Activated CD4-positive, CD25-positive, alpha-beta regulatory T cell treated with anti-CD3 and anti-CD28 coated beads, Interleukin-2, amount 50 U/mL, for 24 hours (primary cell): Measurements from ENCODE around the gene FTSJ1.
"Not testable (repeated sequence)": the region's sequence is repeated elsewhere in the genome, so short reads cannot be mapped to it uniquely, and the experiment has no call there.

ENCODE experiments used
- ATAC-seq, 2 donors: fragments of 150-1000 bp; cut with Tn5 transposase; one replicate each; pipeline ENCODE4 v1.10.0; 2021; ENCODE audit warnings: mild to moderate bottlenecking in 1 of 2, moderate library complexity in 1 of 2

The FTSJ1 gene, protein sequence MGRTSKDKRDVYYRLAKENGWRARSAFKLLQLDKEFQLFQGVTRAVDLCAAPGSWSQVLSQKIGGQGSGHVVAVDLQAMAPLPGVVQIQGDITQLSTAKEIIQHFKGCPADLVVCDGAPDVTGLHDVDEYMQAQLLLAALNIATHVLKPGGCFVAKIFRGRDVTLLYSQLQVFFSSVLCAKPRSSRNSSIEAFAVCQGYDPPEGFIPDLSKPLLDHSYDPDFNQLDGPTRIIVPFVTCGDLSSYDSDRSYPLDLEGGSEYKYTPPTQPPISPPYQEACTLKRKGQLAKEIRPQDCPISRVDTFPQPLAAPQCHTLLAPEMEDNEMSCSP

DNA sequence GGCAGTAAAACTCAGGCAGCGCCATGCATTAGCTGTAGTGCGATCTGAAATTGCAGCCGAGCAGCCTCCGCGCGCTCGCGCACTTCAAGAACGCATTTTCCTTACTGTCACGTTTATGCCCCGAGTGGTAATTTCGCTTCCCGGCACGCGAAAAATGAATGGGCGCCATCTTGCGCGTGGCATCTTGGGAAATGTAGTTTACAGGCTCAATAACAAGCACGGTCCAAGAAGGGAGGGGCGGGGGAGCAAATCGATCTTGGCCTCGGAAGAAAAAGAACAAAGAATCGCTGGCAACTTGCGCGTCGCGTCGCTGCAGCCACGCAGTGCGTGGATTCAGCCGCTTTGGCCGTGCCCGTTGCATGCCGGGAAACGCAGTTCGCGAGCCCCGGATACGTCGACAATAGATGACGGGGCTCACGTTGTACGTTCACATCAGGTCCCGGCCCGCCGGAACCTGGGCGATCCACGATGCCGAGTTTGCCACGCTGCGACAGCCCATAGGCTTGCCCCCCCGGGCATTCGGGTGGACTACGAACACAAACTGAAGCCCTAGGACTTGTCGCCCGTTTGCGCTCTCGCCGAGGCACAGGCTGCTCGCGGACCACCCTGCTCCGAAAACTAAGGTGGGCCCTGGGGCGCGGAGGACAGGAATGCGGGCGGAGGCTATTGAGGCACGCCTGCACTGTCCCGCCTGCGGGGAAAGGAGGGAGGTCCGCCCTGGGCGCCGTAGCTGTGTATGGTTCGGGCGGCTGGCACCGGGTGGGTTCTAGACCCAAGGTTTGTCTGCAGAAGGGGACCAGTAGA lies at the start of gene FTSJ1:
FTSJ1 (plus strand) TSS at position 426 of the 804 bp plus-strand sequence. CDS start 1,849 bp downstream, outside the sequence.
- ATAC-seq = peak; percentile 95 to 96

DNA sequence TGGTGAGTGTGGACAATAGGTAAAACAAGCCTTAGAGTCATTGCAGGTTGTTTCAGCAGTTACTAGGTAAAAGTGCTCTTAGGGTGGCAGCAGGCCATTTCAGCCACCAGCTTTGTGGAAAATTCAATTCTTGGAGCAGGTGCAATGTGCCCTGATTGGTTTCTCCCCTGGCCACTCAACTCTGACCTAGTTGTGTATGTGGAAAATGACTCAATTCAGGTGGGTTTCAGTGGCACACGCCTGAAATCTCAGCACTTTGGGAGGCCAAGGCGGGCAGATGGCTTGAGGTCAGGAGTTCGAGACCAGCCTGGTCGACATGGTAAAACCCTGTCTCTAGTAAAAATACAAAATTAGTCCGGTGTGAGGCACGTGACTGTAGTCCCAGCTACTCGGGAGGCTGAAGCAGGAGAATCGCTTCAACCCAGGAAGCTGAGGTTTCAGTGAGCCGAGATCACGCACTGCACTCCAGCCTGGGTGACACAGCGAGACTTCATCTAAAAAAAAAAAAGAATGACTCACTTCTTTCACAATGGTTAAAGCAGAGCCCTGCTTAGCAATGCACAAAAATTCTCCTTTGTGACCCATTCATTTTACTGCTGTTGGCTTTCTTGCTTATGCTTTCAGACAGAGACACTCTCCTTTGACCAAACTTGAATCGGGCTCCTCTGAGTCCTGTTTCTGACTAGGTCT lies 48.8 kb upstream of the FTSJ1 start:
- ATAC-seq = peak; percentile 97 to 98

DNA sequence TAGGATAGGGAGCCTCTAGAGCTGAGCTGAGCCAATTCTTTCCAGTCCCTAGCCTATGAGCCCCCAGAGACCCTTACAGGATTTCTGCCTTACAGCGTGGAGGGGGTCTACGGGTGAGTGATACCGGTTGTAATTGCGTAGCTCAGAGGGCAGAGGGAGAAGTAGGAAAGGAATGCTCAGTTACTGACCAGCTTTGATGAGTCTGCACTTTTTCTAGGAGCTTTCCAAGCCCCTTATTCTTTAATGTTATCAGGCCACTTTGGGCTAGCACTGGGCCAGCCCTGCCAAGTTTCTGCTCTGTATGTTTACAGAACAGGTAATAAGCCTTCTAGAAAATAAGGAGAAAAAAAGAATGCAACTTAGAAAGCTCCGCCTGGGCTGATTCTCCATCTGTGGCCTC lies 46.4 kb upstream of the FTSJ1 start:
- ATAC-seq = not testable (repeated sequence)

DNA sequence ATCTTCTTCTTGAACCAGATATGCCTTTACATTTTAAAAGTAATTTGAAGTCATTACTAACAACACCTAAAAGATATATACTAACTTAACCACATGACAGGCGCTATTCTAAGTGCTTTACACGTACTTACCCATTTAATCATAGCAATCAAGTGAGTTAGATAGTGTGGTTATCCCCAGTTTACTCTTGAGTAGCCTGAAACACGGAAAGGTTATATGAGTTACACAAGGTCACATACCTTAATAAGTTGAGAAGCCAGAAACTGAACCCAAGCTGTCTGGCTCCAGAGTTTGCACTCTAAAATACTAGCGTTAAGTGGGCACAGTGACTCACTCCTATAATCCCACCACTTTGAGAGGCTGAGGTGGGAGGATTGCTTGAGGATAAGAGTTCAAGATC lies 45.8 kb upstream of the FTSJ1 start:
- not testable (repeated sequence) for ATAC-seq

DNA sequence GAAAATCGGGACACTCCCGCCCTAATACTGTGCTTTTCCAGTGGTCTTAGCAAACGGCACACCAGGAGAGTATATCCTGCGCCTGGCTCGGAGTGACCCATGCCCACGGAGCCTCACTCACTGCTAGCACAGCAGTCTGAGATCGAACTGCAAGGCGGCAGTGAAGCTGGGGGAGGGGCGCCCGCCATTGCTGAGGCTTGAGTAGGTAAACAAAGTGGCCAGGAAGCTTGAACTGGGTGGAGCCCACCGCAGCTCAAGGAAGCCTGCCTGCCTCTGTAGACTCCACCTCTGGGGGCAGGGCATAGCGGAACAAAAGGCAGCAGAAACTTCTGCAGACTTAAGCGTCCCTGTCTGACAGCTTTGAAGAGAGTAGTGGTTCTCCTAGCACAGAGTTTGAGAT lies 42.3 kb upstream of the FTSJ1 start:
- not testable (repeated sequence) for ATAC-seq

DNA sequence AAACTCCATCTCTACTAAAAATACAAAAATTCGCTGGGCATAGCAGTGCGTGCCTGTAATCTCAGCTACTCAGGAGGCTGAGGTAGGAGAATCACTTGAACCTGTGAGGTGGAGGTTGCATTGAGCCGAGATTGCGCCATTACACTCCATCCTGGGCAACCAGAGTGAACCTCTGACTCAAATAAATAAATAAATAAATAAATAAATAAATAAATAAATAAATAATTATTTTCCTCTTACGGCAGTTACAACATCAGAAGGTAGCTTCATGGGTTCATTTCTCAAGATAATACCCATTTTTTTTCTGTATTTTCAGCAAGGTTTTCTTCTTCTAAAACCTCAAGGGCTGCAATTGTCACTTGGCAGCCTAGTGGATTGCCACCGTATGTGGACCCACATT lies 28.8 kb upstream of the FTSJ1 start:
- not testable (repeated sequence) for ATAC-seq

DNA sequence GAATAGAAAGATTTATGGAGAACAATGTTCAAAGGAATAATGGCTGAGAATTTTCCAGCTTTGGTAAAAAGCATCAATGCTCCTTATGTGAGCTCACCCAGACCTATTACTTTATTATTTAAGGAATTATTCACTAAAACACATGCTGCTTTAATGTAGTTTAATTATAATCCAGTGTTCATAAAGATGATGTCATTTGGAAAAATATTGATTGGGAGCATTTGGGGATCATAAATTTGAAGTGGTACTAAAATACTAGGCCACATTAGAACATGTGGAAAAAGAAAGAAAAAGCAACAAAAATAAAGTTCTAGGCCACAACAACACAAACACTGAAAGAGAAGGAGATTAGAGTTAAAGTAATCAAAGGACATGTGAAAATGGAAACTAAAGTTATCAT lies 25.9 kb upstream of the FTSJ1 start:
- ATAC-seq = no peak

DNA sequence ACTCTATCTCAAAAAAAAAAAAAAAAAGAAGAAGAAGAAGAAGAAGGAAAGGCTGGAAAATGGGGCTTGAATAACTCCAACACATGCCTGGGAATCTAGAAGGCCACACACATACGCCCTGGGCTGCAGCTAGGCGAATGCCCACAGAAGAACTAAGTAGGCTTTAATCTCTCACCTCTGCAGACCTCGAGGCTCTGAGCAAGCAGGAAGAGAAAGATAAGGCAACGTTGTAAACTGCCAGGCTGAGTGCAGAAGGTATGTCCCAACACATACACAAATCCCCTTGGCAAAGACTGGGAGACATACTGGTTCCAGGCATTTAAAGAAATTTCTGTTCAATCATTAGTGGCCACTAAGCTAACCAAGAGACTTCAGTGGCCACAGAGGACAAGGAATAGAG lies 24.3 kb upstream of the FTSJ1 start:
- ATAC-seq = no peak

DNA sequence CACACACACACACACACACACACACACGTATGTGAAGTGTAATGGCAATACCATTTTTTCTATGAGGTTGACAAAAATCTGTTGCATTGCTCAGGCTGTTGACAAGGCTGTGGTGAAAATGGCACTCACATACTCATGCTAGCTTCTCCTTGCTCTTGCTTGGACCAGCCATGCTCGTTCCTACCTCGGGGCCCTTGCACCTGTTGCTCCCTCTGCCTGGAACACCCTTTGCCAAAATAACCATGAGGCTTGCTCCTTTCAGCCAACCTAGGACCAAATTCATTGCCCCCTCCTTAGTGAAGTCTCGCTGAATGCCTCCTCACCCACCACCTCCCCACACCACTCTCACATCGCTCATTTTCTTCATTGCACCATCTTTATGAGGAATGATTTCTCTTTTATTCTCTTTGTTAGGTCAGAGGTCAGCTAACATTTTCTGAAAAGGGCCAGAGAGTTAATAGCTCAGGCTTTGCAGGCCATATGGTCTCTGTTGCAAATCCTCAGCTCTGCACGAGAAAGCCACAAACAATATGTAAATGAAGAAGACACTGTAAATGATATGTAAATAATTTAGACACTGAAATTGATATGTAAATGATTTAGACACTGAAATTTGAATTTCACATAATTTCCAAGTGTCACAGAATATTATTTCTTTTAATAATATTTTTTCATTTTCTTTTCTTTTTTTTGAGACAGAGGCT lies 19.2 kb upstream of the FTSJ1 start:
- ATAC-seq = no peak

DNA sequence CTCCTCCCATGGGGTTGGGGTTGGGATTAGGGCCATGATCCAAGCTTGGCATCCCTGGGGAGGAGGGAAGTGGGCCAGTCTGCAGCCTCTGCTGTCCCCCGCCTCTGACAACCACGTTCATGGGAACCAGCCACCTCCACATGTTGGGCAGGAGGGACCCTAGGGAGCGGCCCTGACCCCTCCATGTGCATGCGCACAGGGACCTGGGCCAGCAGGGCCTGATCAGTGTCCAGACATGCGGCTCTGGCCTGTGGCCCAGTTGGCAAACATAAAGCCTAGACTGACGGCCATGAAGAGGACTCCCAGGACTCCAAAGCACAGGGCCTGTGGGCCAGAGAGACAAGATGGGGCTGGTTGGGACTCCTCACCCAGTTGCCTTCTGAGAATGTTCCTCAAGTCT lies 17.3 kb upstream of the FTSJ1 start:
- ATAC-seq = no peak

DNA sequence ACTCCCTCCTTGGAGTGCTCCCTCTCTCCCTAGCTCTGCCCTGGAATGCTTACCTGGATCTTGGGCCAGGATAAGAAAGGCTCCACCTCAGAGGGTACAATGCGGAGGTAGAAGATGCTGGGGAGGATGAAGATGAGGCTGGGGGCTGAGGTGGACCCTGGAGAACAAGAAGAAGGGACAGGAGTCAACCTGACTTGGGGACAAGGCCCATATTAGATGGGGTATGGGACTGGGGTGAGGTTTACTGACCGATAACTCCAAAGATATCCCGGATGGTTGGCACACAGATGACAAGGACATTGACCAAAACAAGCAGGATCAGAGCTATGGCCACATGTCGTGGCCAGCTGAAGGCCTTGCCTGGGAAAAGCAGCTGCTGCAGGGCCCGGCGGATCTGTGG lies 16.5 kb upstream of the FTSJ1 start:
- no peak for ATAC-seq

DNA sequence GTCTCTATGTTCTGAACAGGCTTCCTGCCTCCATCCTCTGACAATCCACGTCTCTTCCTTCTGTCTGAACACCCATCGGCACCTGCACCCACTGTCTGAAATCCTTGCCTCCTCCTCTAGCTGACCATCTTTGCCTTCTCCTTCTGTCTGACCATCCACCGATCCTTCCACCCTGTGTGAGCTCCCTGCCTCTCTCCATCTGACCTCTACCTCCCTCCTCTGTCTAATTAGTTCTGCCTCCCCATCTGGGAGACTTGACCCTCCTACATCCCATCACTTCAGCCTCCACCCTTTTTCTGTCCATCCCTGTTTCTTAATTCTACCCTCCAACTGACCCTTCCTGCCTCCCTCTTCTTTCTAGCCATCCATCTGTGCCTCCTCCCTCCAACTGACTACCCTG lies 16.0 kb upstream of the FTSJ1 start:
- no peak for ATAC-seq

DNA sequence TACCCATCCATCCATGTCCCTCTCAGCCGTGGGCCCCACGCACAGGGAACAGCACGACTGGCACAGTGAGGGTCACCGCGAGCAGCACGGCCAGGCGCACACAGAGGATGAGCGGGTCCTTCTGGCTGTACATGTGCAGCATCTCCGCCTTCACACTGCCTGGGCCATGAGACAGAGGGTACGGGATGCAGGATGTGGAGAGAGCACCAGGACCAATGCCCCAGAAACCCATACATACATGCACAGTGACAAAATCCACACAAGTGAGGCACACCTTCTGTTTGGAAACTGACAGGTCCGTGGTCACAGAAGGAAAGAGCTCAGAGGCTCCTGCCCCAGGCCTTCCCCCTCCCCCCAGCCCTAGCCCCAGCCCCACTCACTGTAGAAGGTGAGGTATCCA lies 15.4 kb upstream of the FTSJ1 start:
- no peak for ATAC-seq

DNA sequence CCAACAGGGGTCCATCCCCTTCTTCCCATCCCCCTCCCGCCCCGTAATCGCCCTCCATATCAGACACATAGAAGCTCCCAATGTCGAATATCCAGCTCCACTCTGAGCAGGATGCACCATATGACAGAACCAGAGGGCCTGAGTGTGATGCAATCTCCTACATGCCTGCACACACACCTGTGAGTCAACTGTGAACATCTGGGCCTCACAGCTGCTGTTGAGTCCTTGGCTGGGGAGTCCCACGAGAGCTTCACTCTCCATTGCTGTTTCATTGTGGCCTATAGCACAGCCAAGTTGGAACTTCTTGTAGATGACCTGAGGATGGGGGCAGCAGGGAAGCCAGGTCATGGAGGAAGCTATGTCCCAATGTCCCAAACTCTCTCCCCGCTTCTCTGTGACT lies 14.2 kb upstream of the FTSJ1 start:
- peak; percentile 57 to 70 for ATAC-seq

DNA sequence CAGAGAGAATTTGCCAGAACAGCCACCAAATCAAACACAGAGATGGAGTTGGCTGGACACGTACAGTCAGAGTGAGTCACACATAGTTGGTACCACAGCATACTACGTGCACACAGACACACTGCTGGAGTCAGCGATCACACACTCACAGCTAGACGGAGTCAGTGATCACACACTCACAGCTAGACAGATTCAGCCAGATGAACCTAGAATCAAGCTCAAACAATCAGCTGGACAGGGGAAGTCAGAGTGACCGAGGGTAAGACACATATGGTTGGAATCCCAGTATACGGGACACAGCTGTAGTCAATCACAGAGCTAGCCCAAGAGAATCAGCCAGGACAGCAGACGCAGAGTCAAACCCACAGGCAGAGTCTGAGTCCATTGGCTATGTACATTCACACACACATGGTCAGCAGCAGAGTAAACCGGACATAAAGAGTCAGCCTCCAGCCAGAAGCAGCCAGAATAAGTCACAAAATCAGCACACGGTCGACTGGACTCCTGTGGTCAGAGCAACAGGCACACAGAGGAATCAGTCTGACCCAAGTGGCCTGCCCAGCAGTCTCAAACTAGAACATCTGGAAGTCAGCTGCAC lies 10.6 kb upstream of the FTSJ1 start:
- no peak for ATAC-seq

DNA sequence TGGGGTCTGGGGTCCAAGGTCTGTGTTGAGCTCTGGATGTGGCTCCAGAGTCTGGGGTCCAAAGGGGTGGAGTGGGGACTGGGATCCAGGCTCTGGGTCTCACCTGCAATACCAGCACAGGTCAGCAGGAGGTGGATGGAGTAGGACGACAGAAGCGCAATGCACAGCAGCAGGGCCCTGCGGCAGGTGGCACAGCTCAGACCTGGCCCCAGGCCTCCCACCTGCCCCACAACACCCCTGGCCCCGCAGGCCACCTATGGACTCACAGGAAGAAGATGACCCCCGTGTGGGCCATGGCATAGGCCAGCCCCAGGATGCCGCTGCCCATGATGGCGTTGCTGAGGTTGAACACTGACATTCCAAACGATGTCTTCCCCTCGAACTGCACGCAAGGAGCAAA lies 9.3 kb upstream of the FTSJ1 start:
- ATAC-seq = no peak

DNA sequence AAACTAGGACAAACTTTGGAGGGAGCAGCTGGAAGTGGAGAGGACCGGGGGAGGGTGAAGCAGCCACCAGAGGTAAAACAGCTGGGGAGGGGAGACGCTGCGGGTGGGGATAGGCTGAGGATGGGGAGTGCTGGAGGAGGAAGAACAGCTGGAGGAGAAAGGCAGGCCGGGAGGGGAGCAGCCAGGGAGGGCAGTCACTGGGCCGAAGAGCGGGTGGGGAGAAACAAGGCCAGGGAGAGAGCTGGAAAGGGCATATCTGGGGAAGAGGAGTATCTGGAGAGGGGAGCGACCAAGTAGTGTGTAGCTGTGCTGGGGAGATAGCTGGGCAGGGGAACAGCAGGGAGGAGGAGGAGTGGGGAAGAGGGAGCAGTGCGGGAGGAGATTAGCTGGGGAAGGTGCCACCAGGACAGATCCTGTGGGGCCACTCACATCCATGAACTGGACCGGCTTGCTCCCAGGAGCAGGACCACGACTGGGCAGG lies 8.7 kb upstream of the FTSJ1 start:
- no peak for ATAC-seq

DNA sequence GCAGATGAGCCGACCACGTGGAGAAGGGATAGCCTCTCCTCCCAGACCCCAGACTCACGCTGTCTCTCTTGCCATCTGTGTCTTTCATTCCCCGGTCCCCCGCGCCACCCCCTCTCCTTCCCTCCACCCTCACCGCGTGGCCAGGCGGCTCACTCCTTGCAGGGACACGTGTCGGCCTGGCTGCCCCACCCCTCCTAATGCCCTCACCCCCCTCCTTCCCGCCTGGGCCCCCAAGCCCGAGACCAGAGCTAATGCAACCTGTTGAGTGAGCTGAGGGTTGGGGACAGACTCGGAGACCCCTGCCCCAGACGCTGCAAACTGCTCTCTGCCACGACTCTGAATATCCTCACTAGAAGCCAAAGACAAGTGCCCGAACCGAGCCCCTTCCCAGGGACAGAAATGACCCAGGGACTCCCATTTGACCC lies 7.7 kb upstream of the FTSJ1 start:
- ATAC-seq = peak; percentile 62 to 77

DNA sequence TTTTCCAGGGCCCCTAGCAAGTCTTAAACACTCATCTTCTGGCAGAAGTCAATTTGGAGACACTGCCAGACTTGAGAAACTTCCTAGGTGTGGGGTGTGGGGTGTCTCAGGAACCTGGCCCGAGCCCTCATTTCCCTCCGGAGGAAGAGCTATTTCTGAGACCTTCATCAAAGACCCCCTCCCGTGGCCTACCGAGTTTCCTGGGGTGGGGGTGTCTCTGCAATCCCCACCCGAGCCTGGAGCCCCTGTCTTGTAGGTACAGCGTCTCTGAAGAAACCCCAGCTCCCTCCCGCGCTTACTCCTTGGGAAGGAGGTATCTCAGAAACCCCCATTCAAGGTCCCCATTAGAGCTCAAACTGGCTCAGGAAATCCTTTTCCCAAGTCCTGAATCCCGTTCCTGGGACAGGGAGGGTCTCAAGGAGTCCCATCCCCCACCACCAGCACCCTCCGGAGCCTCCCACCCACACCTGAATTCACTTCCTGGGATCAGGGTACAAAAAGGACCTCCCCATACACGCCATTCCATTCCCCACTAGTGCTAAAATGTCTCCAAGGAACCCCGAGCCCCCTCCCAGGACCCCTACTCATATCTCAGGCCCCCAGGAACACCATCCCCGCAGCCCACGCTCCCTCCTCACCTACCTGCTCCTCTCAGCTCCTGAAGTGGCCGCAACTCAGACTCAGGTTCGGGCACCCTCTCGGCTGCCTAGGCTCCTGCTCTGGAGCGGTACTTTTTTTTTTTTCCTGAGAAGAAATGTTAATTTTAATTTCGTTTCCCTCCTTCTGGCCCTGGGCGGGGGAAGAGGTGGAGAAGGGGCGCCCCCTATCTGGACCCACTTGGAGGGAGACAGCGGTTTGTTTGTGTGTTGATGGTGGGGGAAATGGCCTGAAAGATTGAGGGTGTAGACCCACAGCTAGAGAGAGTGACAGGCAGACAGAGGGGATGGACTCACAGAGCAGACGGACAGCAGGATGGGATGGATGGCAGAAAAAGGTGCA lies 7.0 kb upstream of the FTSJ1 start:
- ATAC-seq = peak; percentile 32 to 37

DNA sequence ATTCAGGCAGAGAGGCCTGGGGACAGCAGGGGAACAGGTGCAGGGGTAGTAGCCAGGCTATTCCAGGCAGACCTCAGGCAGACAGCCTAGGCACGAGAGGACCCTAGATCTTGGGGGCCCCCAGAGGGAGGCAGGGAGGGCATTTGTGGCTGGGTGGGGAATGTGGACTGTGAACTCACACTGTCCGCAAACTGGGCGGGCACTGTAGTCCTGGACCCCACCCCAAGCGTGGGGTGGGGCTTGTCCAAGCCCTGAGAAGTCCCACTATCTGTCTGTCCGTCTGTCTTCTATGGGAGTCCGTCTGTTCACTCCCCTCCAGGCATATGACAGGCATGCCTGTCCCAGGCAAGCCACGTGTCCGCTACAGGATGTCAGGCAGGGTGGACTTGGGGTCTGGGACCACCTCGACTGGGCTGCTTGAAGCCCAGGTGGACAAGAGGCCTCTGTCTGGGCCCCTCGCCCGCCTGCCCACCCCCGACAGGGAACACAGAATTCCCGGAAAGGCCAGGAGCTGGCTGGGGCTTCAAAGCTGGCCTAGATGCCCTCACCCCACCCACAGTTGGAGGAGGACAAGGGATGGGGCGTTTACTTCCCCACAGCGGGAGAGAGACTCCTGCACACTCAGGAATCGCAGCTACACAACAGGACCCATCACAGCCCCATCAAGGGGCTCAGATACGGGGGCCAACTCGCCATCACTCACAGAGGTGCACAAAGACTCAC lies 5.7 kb upstream of the FTSJ1 start, which contains the start of gene SLC38A5:
SLC38A5 (minus strand) TSS at position 151 of the 723 bp plus-strand sequence. CDS start 2,336 bp downstream, outside the sequence.
- ATAC-seq = no peak
